Epidermal melanocyte (primary cell): Measurements from ENCODE around the gene FAM193A.
"Not testable (repeated sequence)": the region's sequence is repeated elsewhere in the genome, so short reads cannot be mapped to it uniquely, and the experiment has no call there.

Experiments used
- DNase-seq: peaks from one replicate; pipeline ENCODE4 v3.0.0; 2011; ENCODE audit warnings: low spot score; ENCODE audit not compliant: insufficient read length

FAM193A gene

DNA sequence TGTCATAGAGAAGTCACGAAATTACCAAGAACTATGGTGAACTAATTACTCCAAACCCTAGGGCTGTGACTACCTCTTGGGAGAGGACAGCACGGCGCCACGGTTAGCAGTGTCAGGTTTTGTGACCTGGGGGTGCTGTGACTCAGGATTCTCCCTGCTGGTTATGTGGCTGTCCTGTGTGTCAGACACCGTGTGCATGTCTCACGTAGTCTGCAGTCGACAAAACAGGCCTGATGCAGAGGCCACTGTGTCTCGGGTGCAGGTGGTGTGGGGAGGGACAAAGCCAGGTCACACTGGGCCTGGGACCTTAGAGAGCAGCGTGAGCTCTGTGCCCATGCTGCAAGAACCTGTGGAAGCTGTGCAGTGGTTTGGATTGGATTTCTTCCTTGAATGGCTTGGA, 185.6 kb downstream of the FAM193A start:
- no peak for DNase-seq

DNA sequence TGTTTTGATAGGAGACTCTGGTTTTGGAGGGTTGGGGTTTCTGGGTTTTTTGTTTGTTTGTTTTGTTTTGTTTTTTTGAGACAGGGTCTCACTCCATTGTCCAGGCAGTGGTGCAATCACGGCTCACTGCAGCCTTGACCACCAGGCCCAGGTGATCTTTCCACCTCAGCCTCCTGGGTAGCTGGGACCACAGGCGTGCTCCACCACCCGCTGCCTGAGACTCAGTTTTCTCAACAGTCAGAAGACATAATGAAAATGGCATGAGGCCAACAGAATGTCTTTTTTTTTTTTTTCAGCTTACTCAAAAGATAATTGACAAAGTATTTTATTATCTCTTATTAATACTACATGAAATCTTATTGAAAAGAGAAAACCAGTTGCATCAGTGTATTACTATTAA, 187.3 kb downstream of the FAM193A start:
- no peak for DNase-seq

DNA sequence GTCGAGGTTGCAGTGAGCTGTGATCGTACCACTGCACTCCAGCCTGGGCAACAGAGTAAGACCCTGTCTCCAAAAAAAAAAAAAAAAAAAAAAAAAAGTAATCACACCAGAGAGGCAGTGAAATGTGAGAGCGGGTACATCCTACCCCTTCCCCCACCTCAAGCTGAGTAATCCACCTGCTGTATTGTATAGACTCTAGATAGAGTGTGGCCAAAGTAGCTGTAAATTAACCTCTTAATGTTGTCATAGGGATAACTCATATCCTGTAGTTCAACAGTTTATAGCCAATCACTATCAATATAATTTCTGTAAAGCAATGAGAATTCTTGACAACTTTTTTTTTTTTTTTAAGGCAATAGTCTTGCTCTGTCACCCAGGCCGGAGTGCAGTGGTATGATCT, 188.9 kb downstream of the FAM193A start:
- DNase-seq = no peak

DNA sequence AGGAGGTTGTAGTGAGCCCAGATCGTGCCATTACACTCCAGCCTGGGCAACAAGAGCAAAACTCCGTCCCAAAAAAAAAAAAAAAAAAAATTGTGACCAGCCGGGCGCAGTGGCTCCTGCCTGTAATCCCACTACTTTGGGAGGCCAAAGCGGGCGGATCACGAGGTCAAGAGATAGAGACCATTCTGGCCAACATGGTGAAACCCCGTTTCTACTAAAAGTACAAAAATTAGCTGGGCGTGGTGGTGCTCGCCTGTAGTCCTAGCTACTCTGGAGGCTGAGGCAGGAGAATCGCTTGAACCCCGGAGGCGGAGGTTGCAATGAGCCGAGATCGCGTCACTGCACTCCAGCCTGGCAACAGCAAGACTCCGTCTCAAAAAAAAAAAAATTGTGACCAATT, 190.4 kb downstream of the FAM193A start:
- not testable (repeated sequence) for DNase-seq

DNA sequence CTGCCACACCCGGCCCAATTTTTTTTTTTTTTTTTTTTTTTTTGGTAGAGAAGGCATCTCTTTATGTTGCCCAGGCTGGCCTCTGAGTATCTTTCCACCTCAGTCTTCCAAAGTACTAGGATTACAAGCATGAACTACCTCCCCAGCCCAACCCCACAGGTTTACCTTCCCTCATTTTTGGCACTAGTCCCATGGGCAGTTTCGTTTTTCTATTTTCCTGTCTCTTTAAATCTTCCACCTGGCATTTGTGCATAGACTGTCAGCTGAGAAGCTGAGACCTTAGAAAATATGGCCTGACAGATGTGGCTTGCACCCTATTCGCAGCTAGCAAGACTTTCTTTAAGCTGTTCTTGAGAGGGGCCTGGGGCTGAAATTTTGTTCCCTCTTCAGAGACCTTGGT, 191.8 kb downstream of the FAM193A start:
- DNase-seq = no peak

DNA sequence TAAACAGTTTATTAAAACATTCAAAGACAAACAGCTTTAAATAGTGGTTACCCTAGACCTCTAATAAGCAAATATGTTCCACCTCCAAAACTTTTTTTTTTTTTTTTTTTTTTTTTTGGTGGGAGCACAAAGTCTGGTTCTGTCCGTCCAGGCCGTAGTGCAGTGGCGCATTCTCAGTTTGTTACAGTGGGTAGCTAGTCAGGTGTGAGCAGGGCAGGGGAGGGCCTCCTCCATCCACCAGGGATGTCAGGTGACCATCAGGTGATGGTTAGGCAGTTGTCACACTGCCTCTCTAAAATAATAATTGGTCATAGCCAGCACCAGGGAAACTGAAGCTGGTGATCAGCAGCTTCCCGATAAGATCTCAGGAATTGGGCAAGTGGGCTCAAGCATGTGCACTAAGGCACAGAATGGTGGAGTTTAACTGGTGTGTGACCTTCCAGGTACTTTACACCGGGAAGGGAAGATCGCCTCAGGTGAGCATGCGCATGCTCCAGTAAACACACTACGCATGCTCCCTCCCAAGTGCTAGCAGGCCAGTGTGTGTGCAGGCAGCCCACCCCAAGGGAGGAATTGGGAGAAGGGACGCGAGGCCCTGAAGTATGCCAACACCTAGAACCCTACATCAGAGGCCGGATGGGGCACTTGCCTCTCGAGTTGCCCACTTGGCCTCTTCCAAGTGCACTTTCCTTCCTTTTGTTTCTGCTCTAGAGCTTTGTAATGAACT, 192.5 kb downstream of the FAM193A start:
- DNase-seq = no peak

DNA sequence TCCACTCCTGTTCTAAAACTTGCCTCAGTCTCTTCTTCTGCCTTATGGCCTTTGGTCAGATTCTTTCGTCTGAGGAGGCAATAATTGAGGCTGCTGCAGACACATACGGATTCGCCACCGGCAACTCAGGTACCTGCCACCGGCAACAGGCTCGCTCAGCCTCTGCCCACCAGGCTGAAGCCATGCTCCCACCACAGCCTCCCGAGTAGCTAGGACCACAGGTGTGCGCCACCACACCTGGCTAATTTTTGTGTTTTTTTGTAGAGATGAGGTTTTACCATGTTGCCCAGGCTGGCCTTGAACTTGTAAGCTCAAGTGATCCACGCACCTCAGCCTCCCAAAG, 193.1 kb downstream of the FAM193A start:
- DNase-seq = no peak

DNA sequence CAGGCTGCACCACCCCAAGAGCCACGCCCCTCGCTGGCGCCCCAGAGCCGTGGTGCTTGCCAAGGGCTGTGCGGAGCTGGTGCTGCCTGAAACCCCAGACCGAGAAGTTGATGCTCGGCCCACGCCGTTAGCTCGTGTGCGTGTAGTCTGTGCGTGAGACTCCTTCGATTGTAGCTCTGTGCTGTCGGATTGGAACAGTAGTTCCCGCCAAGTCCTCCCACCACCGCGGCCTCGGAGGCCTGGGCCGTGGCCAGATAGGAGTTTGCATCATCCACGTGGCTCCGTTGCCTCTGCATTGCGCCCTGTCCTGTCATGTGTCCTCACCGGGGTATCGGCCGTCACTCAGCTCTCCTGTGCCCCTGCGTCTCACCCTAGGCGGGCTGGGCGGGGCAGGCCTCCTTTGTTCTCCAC, 195.5 kb downstream of the FAM193A start:
- no peak for DNase-seq

DNA sequence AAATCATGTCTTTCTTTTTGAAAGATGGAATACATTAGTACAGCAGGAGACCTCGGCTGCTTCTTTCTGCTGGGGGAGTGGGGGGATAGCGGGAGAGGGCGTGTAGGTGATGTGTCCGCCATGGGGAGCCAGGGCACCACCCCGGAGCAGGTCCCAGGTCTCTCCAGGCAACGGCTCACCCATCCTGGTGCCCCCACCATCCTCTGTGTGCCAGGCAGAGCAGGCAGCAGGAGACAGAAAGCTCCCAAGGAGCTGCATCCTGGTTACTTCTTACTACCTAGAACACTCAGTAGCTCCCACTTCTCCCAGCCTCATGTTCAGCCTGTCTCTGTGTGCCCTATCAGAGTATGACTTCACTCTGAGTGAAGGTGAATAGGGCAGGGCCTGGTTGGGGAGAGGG, 196.1 kb downstream of the FAM193A start:
- no peak for DNase-seq

DNA sequence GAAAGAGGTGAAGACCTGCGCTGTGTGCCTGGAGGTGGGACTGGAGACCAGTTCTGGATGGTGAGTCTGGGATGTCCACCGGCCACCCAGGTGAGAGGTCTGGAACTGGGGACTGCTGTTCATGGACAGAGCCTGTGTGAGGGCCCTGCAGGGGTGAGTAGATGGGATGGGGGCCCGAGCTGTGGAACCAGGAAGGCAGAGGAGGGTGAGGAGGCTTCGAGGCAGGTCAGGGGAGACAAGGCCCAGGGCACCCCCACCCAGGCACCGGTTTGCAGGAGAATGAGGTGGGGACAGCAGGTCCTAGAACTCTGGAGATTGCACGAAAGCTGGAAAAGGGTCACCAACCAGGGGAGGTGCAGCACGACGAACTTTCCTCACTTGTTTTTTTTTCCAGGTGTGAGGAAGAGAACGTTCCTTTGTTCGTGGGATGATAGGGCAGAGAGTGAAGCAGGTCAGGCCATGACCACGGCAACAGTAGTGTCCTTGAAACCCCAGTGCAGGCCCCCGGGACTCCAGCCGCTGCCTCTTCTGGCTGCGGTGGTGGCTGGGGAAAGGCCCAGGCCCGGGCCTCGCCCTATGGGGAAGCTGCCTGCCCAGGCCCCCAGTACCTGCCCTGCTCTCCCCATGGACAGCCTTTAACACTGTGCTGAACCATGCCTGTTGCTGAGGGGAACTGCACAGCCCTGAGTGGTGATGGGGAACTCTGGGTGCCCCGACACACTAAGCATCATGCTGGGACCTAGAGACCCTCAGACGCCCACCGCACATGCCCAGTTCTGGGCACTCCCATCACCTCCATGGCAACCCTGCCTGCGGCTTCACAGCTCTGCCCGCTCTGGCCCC, 196.8 kb downstream of the FAM193A start:
- no peak for DNase-seq

DNA sequence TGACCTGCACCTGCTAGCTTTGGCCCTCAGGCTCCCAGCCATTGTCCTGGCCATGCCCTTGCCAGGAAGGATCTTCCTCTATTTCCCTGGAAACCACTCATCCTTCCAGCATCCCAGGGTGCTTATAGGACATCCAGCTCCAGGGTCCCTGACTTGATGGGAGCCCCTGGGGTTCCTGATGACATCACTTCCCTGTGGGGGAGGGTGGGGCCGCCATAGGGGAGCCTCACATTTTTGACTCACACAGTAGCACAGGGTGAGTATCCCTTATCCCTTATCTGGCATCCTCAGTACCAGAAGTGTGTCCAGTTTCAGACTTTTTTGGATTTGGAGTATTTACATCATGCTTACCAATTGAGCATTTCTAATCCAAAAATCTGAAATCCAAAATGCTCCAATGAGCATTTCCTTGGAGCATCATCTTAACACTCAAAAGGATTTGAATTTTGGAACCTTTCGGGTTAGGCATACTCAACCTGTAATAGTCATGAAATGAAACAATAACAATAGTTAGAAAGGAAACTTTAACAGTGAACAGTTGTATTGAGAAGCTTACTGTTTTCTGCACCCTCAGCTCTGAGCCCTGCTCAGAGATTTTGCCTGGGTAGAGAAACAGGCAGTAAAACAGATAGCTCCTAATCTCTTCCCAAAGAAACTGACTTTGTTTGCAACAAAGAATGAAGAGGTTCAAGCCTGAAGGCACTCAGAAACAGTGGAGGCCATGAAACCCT, 197.6 kb downstream of the FAM193A start:
- no peak for DNase-seq

DNA sequence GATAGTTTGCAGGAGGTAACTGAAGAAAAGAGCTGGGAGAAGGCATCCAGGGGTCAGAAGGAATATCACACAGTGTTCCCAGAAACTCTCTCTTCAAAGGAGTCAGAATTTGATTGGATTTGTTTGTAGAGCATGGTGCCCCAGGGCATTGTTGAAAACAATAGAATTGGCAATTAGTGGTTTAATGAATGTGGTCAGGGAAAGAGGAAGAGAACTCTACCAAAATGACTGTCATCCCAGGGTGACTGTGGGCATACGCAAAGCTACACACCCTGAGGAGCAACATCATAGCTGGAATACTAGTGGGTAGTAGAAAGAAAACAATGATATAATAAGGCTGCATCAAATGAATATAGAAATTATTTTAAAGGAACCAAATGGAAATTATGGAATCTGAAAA, 198.2 kb downstream of the FAM193A start:
- no peak for DNase-seq

DNA sequence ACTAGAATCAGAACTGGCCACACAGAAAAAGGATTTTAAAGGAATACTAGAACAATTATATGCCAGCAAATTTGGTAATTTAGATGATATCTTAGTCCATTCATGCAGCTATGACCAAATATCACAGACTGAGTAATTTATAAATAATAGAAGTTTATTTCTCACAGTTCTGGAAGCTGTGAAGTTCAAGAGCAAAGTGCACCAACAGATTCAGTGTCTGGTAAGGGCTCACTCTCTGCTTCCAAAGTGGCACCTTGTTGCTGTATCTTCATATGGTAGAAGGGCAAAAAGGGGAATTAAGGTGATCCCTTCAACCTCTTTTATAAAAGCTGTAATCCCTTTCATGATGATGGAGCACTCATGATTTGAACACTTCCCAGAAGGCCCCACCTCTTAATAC, 199.4 kb downstream of the FAM193A start:
- no peak for DNase-seq

DNA sequence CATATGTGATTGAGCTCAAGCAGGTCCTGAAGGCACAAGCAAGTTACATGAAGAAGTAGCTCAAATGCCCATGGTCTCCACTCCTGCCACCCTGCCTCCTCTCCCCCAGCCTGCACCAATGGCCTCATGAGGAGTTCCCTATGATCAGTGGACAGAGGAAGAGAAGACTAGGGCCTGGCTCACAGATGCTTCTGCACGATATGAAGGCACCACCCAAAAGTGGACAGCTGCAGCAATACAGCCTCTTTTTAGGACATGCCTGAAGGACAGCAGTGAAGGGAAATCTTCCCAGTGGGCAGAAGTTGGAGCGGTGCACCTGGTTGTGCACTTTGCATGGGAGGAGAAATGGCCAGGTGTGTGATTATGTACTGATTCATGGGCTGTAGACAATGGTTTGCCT, 201.8 kb downstream of the FAM193A start:
- not testable (repeated sequence) for DNase-seq

DNA sequence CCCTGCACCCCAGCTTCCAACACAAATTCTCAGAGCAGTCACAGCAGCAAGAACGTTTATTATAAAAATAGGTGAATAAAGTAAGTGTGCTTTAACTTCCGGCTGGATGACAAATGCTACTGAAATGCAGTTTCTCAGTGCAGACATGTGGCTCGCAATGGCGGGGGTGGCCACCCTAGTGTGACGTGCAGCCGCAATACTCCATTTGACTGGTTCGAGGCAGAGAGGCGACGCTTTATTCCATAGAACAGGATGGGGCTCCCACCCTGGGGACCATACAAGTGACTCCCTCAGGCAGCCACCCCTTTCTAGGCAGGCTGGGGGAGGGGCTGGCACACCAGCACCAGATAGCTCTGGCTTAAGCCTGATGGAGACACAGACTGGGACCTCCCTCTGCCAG, 205.2 kb downstream of the FAM193A start:
- no peak for DNase-seq

DNA sequence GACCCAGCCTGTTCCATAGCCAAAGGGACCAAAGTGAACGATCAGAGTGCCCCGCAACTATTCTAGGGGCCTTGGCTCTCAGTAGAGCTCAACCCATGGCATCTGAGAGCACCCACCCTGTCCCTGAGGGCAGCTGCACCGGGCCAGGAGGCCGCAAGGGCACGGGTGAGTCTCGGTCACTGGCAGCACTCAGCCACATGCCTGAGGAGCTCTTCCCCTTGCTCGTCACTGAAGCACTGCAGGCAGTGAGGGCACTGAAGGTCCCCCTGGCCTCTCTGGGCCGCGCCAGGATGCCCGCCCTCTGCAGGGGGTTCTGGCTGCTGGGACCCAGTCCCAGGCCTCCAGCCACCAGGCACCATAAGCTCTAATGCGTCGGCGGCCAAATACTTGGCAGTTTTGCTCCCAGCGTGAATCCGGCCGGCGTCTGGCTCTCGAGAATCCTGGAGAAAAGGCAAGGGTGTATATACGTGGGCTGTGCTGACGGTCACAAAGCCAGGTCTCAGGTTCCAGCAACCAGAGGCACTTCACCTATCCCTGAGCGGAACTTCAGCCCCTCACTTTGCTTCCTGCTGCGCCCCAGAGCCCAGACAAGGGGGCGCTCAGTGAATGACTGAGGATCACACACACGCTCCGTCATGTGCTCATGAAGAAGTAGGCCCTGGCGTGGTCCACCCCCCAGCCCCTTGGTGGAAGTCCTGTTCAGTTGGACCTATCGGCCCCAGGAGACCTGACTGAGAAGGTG, 205.8 kb downstream of the FAM193A start:
- no peak for DNase-seq

DNA sequence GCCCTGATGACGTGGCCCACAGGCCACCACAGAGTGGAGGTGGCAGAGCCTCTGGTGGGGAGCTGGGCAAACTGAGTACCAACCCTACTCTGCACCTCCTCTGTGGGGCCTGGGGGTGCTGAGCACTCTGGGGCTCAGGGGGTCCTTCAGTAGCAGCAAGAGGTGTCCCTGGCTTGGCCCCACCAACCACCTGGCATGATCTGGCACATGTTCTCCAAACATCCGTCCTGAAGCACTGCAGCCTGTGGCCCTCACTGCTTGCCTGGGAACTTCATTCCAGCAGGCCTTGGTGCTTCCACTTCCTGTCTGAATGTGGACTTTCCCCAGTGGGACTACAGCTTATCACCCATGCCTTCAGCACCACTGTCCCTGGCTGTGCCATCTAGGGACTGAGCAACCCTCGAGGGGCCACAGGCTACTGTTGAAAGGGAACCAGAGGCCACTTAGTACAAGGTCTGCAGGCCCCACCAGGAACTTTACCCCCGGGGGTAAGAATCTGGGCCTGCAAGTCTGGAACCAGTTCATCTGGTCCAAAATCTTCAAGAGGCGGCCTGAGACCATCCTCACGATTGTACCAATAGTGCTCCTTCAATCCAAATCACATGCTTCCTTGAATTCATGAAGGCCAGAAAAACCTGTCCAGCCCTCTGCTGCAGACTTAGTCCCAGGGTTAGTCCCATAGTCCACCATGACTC, 206.5 kb downstream of the FAM193A start:
- DNase-seq = no peak

DNA sequence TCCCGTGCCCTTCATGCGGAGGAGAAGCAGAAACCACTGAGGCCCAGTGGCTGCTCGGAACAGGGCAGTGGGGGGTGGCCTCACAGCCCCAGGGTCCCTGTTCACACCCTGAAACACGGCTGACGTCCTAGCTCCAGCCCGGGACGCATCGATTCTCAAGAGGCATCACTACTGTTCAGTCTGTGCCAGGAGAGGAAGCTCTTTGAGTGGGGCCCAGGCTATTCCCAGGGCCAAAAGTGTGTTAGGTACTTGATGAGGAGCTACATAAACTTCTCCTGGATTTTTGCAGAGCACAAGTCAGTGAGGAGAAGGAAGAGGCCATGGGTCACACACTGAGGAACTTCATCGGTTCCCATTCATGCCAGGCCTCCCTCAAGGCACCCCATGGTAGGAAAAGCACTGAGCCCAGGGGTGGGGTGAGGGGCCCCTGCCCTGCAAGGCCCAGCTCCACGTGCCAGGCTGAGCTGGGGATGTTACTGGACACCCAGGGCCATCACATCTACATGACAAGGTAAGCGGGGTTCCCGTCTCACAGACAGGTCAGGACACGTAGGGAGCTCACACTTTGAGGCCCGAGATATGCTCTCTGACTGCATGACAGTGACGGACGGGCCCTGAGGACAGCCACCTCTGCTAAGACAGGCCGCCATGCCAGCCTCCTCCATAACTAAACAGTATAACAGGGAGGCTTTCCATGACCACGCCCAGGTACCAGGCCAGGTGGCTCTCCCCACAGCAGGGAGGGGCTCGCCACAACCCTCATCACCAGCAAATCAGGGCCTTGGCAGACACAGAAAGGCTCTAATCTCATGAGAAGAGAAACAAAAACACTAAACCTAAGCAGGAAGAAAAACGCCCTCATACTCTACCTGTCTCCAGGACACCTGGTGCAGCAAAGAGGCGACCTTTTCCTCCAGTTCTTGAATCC, 207.3 kb downstream of the FAM193A start:
- DNase-seq = no peak

DNA sequence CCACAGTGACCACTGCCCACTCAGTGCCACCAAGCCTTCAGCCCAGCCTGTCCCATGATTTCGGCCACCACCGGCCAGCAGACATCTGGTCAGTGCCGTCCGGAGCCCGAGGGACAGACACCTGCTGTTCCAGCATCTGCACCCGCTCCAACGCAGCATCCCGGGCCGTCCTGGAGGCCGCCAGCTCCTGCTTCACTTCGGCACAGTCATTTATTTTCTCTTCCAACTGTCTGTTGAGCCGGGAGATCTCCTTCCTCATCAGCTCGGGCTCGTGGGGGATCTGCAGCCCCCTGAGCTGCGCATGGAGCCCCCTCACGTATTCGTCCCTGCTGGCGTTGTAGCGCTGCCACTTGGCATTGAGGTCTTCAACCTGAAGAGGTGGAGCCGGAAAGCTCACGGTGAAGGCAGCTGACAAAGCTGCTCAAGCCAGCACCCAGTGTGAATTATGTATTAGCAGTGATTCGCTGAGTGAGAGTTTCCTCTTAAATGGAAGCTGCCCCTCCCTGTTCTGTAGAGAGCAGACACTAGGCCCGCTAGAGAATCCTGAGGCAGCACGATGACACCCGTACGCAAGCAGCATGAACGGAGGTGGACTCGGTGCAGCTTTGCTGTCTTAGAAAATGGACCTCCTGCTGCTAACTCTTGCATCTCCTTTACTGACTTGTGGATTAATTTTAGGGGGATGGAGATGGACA, 208.3 kb downstream of the FAM193A start:
- DNase-seq = no peak
